NCI-H2107 (cell line): ENCODE data around the gene GNS.
"Not testable (repeated sequence)": the region's sequence is repeated elsewhere in the genome, so short reads cannot be mapped to it uniquely, and the experiment has no call there.

Source experiments
- DNase-seq: peaks from one replicate; lab custom pipeline; 2025; lab: John Stamatoyannopoulos, UW

The GNS gene

DNA sequence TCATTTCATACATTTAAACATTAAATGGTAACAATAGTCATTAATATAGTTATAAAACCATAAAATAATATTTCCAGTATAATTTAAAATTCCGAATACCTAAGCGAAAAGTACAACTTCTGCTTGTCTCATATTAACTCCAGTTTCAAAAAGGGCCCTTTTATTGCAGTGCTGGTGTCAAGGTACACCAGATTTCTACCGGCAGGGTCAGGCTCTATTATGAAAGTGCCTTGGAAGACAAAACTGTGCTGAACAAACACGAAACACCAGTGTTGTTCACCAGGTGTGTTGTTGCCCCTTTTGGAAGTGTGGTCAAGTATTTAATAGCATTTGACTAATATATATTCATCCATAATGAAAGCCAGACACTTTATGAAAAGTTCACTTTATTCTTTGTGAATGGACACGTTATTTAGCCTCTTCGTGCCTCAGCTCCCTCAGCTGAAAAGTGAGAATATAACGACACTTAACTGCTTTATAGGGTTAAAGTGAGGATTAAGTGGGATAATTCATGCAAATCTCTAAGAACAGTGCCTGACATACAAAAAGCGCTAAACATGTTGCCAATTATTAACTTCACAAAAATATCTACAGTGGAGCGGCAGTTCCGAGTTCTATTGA is 20.3 kb upstream of the GNS start:
- no peak for DNase-seq

DNA sequence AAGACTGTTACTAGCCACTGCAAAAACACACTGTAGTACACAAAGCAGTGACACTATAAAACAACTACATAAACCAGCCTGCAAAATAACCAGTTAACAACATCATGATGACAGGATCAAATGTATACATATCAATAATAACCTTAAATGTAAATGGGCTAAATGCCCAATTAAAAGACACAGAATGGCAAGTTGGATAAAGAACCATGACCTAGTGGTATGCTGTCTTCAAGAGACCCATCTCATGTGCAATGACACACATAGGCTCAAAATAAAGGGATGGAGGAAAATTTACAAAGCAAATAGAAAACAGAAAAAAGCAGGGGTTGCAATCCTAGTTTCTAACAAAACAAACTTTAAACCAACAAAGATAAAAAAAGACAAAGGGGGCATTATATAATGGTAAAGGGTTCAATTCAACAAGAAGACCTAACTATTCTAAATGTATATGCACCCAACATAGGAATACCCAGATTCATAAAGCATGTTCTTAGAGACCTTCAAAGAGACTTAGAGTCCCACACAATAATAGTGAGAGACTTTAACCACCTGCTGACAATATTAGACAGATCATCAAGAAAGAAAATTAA is 16.0 kb upstream of the GNS start:
- not testable (repeated sequence) for DNase-seq

GRCh38 chr12:64773386-64773785 is 14.2 kb upstream of the GNS start:
- DNase-seq: no peak

- DNase-seq: no peak
These were observed 8.3 kb upstream of the GNS start for GRCh38 chr12:64767495-64767894.

DNA sequence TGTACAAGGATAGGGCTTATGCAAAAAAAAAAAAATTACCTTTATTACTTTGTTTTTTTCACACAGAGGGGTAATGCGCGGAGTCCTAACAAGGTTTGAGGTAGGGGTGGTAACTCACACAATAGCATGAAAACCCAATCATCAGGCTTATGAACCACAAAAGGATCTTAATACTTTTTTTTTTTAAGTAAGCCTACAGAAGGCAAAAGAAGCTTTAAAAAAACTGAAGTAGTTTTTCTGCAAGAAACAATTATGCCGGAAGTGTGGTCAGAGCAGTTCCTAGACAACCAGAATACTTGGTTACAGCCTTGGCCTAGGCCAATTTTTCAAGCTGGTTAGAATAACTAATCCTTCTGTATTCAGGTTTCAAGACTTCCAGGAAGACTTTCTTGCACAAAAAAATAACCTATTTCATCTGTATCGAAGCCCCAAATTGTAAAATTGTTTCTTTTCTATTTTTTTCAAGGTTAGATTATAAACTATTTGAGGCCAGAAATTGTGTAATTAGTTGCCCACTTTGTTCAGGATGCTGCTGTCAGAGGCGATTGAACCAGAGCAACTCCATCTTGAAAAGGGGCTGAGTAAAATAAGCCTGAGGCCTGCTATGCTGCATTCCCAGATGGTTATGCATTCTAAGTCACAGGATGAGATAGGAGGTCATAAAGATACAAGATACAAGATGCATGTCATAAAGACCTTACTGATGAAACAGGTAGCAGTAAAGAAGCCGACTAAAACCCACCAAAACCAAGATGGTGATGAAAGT is 1.8 kb upstream of the GNS start:
- DNase-seq: no peak

GRCh38 chr12:64757771-64758170 is 1.4 kb downstream of the GNS start:
- DNase-seq: no peak

- DNase-seq: no peak
These were observed 2.8 kb downstream of the GNS start for GRCh38 chr12:64756376-64756775.

DNA sequence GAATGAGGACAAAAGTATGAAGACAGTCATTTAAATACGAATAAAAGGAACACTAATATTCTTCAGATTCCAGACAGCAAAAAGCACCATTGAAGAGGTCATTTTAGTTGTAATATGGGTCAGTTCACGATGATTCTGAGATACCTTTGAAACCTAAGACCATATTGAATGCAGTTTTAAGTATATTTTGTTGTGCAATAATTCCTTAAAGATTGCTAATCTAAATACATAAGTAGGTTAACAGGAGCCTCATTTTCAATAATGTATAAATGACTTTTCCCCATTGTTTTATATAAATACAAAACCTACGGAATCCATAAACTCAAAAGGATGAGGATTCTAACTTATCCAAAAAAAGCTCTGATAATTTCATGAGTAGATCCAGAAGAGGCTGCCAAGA is 5.8 kb downstream of the GNS start:
- DNase-seq: no peak

DNA sequence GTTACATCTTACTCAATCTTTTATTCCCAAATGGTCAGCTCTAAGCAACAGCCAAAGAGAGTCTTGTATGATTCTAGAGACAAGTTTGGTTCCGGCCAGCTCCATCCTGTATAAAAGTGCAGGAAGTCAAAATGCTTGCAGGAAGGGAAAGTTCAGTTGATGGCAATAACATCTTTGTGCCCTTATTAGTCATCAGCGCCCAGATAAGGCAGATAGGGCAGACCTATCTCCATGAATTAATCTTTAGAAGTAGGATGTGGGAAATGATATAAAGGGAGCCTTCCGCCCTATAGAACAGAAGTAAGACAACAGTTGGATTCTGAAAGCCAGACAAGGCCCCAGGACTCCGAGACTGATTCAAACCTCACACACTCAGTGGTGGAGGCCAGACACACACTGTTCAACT is 6.4 kb downstream of the GNS start:
- DNase-seq: no peak

DNA sequence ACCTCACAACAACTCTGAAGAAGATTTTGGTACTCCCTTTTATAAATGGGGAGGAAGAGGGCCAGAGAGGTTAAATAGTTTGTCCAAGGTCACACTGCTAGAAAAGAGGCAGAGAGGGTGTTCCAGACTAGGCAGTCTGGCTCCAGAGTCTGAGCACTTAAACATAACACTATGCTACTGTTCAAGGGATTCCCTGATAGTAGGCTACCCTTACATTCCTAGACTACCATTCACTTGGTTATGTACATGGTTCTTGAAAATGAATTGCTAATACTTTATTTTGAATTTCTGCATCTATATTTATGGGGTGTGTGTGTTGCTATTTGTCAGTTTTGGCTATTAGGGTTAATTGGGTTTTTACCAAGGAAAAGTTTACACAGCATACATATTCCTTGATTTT is 7.2 kb downstream of the GNS start:
- no peak for DNase-seq

GRCh38 chr12:64749461-64750200 is 9.6 kb downstream of the GNS start:
- no peak for DNase-seq

- DNase-seq: no peak
These were observed 11.5 kb downstream of the GNS start for GRCh38 chr12:64747695-64748094.

DNA sequence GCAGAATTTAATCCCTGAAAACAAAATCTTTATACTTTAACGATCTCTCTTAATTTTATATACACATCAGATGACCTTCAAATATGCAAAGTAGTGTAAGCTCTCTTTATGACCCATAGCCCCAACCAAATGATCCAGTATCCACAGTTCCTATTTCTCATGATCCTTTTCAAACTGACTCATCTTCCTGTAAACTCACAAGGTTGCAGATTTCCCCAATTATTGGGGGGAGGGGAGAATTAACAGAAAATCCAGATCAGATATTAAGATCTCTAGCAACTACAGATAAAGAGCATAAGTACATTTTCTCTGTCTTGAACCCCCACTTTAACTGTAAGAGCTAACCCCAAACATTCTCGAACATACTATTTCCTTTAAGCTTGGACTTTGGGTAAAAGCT is 12.5 kb downstream of the GNS start:
- DNase-seq: no peak

DNA sequence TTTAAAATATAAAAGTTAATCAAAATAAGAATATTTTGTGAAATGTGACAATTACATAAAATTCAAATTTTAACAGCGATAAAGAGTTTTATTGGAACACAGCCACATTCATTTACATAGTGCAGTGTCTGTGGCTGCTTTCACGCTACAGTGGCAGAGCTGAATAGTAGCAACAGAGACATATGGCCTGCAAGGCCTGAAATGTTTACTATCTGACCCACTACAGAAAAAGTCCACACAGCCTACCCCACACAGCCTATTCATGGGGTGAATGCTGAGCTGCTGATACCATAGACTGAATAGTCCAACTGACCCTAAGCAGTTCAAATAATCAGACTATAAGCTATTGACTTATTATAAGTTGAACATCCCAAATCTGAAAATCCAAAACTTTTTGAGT is 13.2 kb downstream of the GNS start:
- no peak for DNase-seq

GRCh38 chr12:64745259-64745807 is 13.9 kb downstream of the GNS start:
- no peak for DNase-seq

DNA sequence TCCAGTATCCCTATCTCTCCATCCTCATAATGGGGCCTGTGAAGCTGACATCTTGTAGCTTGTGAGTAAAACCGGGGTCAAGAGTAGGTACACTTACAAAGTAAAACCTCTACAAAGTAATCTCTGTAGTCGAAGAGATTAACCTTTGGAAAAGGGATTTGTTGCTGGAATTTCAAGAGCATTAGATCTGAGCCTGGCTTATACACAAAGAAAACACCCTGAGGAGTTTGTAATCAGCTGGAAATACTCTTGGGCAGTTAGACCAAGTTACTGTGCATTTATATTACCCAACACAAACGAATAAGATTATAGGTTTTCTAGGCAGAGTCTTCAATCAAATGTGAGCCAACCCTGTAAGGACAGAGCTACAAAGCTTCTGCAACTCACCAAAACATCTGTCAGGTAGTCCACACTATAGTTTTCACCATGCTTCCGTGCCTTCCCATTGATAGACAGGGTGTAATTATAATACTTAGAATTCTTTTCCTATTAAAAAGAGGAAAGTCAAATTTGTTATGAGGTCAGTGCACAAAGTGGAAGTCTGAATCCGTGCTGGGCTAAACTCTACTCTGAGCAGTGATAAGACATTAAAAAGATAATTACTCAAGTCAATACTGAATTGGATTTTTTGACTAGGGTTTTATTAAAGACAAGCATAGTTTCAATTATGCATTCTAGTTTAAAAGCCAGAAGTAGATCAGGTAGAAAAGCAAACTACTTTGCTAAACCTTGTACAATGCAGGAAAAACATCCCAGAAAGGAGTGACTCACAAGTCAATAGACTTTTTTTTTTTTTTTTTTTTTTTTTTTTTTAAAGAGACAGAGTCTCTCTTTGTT is 14.6 kb downstream of the GNS start:
- no peak for DNase-seq

GRCh38 chr12:64743206-64743605 is 16.0 kb downstream of the GNS start:
- no peak for DNase-seq

GRCh38 chr12:64742416-64742815 is 16.8 kb downstream of the GNS start:
- no peak for DNase-seq

DNA sequence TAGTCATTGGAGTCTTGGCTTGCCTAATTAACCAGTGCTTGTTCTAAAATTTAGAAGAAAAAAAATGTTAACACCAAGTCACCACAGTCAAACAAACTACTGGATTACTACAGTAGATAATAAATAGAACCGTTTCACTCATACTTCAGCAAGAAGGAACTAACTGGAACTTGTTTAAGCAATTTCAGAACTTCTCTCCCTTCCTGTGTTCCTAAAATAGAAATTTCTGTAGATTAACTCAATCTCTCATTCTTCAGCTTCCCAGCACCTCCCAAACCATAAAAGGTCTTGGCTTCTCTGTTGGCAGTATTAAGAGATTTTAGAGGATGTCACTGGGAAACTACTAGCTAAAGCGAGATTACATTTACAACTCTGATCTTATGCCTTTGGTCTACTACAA is 18.6 kb downstream of the GNS start:
- no peak for DNase-seq

GRCh38 chr12:64739778-64740177 is 19.4 kb downstream of the GNS start:
- DNase-seq: no peak

GRCh38 chr12:64737539-64737938 is 21.7 kb downstream of the GNS start:
- no peak for DNase-seq

DNA sequence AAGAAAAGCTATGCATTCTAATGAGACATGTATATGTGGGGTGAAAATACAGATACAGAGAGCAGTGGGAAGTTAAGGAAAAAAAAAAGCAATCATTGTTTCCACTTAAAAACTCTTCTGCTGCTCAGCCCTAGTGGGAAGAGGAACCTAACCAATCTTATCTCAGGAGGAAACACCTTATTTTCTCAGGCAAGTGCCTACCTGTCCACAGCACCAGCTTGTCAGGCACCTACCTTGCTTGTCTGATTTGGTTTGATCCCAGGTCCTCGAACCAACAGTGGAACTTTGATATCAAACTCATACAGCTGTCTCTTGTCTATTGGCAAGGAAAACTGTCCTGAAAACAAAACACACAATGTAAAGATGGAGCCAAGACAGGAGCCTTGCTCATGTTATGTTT is 22.4 kb downstream of the GNS start:
- no peak for DNase-seq
